ENCODE data around the gene ZC3H14. TPM values are rescaled to one million over a fixed set of nuclear protein-coding genes. Genes with fewer than 3 reads are reported as not detected.

Gene ZC3H14
- total and polyA plus RNA-seq, 7 donors = 23.4 to 89.5 (median 80.4) TPM

DNA sequence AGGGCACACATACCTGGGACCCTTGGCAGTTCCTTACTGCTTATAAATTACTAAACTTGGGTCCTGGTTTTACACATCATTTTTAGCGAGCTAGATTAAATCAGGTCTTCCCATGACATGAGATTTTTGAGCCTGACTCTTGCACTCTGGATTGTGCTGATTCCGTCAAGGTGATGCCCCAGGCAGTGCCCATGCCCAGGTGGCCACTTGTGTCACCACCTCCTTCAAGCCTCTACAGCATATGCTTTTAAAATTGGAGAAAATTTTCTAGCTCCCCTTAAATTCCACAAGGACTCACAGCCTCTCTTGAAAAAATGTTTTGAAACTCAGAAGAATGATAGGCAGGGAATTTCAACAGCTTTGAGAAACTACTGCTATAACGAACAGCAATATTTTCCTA is 17.6 kb upstream of the ZC3H14 start:
- Histone ChIP-seq H3K4me1 (peaks cover 0 to 19% (median 10%) of the 10 kb centered on the region in 4 donors), H3K9me3 (no peaks in the 10 kb centered on the region), H3K27me3 (no peaks in the 10 kb centered on the region), H3K4me3 (no peak overlapping the region), H3K36me3 (peaks cover 0 to 52% (median 3%) of the 10 kb centered on the region in 4 donors), H3K27ac (no peak overlapping the region)
- DNase-seq = no peak
- 91% methylated on average over 3 of the region's 3 CpGs for WGBS, 2 donors
- intact Hi-C loops (cut with DNase I) = no loop called here
- TF ChIP-seq, protein P1, sequence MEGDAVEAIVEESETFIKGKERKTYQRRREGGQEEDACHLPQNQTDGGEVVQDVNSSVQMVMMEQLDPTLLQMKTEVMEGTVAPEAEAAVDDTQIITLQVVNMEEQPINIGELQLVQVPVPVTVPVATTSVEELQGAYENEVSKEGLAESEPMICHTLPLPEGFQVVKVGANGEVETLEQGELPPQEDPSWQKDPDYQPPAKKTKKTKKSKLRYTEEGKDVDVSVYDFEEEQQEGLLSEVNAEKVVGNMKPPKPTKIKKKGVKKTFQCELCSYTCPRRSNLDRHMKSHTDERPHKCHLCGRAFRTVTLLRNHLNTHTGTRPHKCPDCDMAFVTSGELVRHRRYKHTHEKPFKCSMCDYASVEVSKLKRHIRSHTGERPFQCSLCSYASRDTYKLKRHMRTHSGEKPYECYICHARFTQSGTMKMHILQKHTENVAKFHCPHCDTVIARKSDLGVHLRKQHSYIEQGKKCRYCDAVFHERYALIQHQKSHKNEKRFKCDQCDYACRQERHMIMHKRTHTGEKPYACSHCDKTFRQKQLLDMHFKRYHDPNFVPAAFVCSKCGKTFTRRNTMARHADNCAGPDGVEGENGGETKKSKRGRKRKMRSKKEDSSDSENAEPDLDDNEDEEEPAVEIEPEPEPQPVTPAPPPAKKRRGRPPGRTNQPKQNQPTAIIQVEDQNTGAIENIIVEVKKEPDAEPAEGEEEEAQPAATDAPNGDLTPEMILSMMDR (IDR thresholded peaks at IDR 0.05) = no peak
- TF ChIP-seq POLR2A (IDR thresholded peaks at IDR 0.05) (no peak), EP300 (IDR thresholded peaks at IDR 0.05) (no peak), POLR2AphosphoS5 (IDR thresholded peaks at IDR 0.05) (no peak)

GRCh38 chr14:88546621-88547385 is 16.0 kb upstream of the ZC3H14 start:
- Histone ChIP-seq H3K27me3 (no peaks in the 10 kb centered on the region), H3K4me1 (peaks cover 0 to 31% (median 19%) of the 10 kb centered on the region in 4 donors), H3K9me3 (no peaks in the 10 kb centered on the region), H3K4me3 (no peak overlapping the region), H3K36me3 (peaks cover 0 to 53% (median 3%) of the 10 kb centered on the region in 4 donors), H3K27ac (no peak overlapping the region)
- intact Hi-C loops (cut with DNase I) = no loop called here
- 31 to 65% methylated on average over 4 of the region's 4 CpGs for WGBS, 2 donors
- no peak for DNase-seq
- no peak for TF ChIP-seq POLR2AphosphoS5 (IDR thresholded peaks at IDR 0.05)
- TF ChIP-seq EP300 (IDR thresholded peaks at IDR 0.05) = no peak

DNA sequence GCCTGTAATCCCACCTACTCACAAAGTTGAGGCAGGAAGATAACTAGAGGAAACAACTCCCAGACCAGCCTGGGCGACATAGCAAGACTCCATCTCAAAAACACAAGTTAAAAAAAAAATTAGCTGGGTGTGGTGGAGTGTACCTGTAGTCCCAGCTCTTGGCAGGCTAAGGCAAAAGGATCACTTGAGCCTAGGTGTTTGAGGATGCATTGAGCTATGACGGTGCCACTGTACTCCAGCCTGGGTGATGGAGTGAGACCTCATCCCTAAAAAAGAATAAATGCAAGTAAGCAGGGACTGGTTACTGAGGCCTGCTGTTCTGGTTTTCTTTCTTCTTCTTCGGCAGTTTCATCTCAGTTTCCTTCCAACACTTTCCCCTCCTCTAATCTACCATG is 15.5 kb upstream of the ZC3H14 start:
- WGBS, 2 donors = 47 to 81% methylated on average over 3 of the region's 3 CpGs

GRCh38 chr14:88550078-88550477 is 12.8 kb upstream of the ZC3H14 start:
- DNase-seq = peak; percentile 56
- Histone ChIP-seq H3K27me3 (no peaks in the 10 kb centered on the region), H3K4me1 (peaks cover 0 to 40% (median 30%) of the 10 kb centered on the region in 4 donors), H3K4me3 (no peak overlapping the region), H3K36me3 (peaks cover 0 to 48% (median 3%) of the 10 kb centered on the region in 4 donors), H3K9me3 (no peaks in the 10 kb centered on the region), H3K27ac (no peak overlapping the region)
- TF ChIP-seq, protein P1 (IDR thresholded peaks at IDR 0.05) = no peak
- TF ChIP-seq POLR2AphosphoS5 (IDR thresholded peaks at IDR 0.05) (no peak), POLR2A (IDR thresholded peaks at IDR 0.05) (no peak), EP300 (IDR thresholded peaks at IDR 0.05) (no peak)
- intact Hi-C loops (cut with DNase I) = loop anchor here (5.0 to 10.0 kb wide), 3 partner anchors 165 to 558 kb away; partner anchors contain the start of genes GALC, SPATA7 and TTC8
- WGBS, 2 donors = 92 to 97% methylated on average over 15 of the region's 15 CpGs

More for the DNA sequence above, 15.5 kb upstream of the ZC3H14 start:
- TF ChIP-seq POLR2AphosphoS5 (IDR thresholded peaks at IDR 0.05) (no peak), EP300 (IDR thresholded peaks at IDR 0.05) (no peak), POLR2A (IDR thresholded peaks at IDR 0.05) (no peak)
- TF ChIP-seq, protein P1 (IDR thresholded peaks at IDR 0.05) = no peak
- Histone ChIP-seq H3K27me3 (no peaks in the 10 kb centered on the region), H3K27ac (no peak overlapping the region), H3K4me1 (peaks cover 0 to 33% (median 20%) of the 10 kb centered on the region in 4 donors), H3K4me3 (no peak overlapping the region), H3K36me3 (peaks cover 0 to 53% (median 3%) of the 10 kb centered on the region in 4 donors), H3K9me3 (no peaks in the 10 kb centered on the region)
- DNase-seq = no peak
- intact Hi-C loops (cut with DNase I) = no loop called here

DNA sequence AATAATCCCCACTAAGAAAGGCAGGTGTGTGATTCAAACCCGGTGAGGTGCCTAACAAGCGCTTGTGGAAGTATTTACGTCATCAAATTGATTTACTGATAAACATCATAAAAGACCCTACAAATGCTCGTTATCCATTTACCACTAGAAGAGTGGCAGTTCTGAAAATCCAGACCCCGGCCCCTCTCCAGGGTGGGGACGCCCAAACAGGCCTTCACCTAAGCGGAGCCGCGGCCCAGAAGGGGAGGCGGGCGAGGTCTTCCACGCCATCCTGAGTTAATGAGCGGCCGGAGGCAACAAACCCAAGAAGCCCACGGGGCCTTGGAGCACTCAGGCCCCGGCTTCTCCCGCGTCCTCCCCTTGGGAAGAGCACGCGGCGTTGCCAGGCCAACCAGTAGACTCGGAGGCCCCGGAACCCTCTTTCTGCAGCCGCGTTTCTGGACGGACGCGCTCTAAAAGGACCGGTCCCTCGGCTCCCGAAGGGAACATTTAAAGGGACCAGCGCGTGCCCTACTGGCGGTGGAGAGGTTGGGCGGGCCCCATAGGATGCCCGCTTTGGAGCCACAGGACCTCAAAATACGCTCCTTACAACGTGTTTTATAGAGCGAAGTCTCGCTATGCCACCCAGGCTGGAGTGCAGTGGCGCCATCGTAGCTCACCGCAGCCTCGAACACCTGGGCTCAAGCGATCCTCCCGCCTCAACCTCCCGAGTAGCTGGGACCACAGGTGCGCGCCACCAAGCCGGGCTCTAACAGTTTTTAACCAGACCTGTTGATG is 11.6 kb upstream of the ZC3H14 start:
- intact Hi-C loops (cut with DNase I) = loop anchor here (1.0 to 10.0 kb wide), 4 partner anchors 59 to 559 kb away; partner anchors contain the start of genes GALC, SPATA7 and TTC8
- Histone ChIP-seq H3K9me3 (no peaks in the 10 kb centered on the region), H3K36me3 (peaks cover 0 to 37% (median 3%) of the 10 kb centered on the region in 4 donors), H3K4me1 (peaks cover 0 to 45% (median 34%) of the 10 kb centered on the region in 4 donors), H3K27me3 (no peaks in the 10 kb centered on the region), H3K27ac (peak overlapping the region; percentile 73 to 90 (median 83)), H3K4me3 (peak overlapping the region; percentile 56 to 75 (median 61))
- TF ChIP-seq POLR2AphosphoS5 (IDR thresholded peaks at IDR 0.05) (peak; percentile 76 to 89 (median 82)), POLR2A (IDR thresholded peaks at IDR 0.05) (peak; percentile 49 to 56), EP300 (IDR thresholded peaks at IDR 0.05) (no peak)
- TF ChIP-seq, protein P1 (IDR thresholded peaks at IDR 0.05) = peak in 2 of 4 experiments; percentile 24 to 48
- WGBS, 2 donors = 6 to 14% methylated on average over 50 of the region's 50 CpGs
- DNase-seq = peak; percentile 91

Measured in sigmoid colon (tissue), 7 donors.